Fibroblast of the aortic adventitia (primary cell): ENCODE results near the gene ARID2. TPM values are rescaled to one million over a fixed set of nuclear protein-coding genes. Genes with fewer than 3 reads are reported as not detected.

Source experiments
- DNase-seq: peaks from one replicate; pipeline ENCODE4 v3.0.0-alpha.2; 2010; ENCODE audit warnings: low read depth
- H3K4me3 ChIP-seq: 2 replicates; pipeline ENCODE4 v1.5.1; 2011; ENCODE audit warnings: low read depth, mild to moderate bottlenecking, control low read depth, low read length, moderate library complexity
- total RNA-seq: library from RNA; depleted of rRNA; stranded (reverse); fragments of >200 nt; gene quantifications from 2 replicates; pipeline ENCODE4 v1.2.3, GENCODE V29; 2012; ENCODE audit warnings: low replicate concordance
- TF ChIP-seq, protein P1 (sequence below): IDR thresholded peaks from 2 replicates; pipeline ENCODE4 v1.5.1; 2011; ENCODE audit warnings: mild to moderate bottlenecking, low read length, control low read depth, inconsistent platforms; ENCODE audit not compliant: insufficient read depth

The ARID2 gene
- total RNA-seq, 1 donor: 25.0 TPM

DNA sequence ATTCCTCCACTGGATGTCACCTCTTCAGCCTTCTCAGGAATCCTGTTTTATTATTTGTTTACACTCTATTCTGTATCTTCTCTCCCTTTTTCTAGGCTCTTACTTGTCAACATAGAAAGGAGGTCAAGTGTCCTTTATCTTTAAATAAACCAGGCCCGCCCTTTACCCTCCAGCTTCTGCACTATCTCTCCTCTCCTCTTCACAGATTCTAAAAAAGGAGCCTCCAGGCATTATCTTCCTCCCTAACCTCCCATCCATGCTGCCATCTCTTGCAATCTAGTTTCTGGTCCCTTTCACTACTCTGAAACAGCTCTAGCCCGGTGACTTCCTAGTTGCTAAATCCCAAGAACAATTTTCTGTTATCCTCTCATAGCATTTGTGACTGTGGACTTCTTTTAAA is 24.1 kb upstream of the ARID2 start:
- no peak for DNase-seq
- TF ChIP-seq, protein P1, sequence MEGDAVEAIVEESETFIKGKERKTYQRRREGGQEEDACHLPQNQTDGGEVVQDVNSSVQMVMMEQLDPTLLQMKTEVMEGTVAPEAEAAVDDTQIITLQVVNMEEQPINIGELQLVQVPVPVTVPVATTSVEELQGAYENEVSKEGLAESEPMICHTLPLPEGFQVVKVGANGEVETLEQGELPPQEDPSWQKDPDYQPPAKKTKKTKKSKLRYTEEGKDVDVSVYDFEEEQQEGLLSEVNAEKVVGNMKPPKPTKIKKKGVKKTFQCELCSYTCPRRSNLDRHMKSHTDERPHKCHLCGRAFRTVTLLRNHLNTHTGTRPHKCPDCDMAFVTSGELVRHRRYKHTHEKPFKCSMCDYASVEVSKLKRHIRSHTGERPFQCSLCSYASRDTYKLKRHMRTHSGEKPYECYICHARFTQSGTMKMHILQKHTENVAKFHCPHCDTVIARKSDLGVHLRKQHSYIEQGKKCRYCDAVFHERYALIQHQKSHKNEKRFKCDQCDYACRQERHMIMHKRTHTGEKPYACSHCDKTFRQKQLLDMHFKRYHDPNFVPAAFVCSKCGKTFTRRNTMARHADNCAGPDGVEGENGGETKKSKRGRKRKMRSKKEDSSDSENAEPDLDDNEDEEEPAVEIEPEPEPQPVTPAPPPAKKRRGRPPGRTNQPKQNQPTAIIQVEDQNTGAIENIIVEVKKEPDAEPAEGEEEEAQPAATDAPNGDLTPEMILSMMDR: no peak
- H3K4me3 ChIP-seq: no peak overlapping the region

DNA sequence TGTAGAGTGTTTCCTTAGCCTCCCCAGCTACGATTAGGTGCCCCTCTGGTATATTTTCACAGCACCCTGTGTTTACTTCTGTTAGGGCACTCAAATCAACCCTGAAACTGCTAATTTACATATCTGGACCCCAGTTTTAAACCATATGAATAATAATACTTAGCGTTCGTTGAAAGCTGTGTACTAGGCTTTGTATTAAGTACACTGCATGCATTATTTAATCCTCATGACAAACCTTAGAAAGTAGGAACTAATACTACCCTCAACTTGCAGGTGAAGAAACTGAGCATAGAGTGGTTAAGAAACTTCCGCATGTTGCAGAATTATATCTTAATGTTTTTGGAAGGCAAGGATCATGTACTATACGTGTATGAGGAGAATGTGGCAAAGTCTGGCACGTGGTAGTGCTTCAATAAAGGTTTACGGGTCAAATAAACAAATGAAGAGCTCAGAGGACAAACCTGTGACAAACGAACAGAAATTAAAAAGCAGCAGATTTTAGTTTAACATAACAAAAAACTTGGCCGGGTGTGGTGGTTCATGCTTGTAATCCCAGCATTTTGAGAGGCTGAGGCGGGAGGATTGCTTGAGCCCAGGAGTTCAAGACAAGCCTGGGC is 22.2 kb upstream of the ARID2 start:
- no peak for DNase-seq
- TF ChIP-seq, protein P1: no peak
- H3K4me3 ChIP-seq: no peak overlapping the region

DNA sequence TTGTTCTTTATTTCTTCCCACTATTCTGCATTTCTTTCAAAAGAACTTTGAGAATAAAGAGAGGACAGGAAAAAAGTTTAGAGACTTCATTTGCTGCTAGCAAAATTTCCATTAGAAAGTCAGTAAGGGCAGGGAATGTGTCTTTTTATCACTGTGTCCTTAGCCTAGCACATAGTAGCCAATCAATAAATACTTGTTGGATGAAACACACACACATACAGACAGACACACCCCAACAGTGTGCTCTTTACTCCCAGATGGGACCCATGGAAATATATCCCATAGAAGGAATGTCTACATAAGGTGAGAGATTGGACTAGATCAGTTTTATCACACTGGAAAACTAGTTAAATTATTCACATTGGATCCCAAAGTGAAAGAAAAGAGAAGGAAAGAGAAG is 21.1 kb upstream of the ARID2 start:
- TF ChIP-seq, protein P1: no peak
- DNase-seq: no peak
- no peak overlapping the region for H3K4me3 ChIP-seq

DNA sequence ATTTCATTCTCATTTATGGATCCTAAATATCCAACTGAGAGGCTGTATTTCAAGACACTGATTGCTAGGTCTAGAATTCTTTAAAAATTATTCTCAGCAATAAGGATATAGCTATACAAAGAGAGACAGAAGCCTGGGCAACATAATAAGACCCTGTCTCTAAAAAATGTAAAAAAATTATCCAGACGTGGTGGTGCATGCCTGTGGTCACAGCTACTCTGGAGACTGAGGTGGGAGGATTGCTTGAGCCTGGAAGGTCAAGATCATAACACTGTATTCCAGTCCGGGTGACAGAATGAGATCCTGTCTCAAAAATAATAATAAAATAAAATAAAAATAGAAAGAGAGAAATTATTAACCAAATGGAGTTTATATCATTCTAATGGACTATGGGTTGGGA is 20.6 kb upstream of the ARID2 start:
- DNase-seq: no peak
- TF ChIP-seq, protein P1: no peak

GRCh38 chr12:45712319-45712718 is 17.2 kb upstream of the ARID2 start:
- no peak for DNase-seq
- TF ChIP-seq, protein P1: no peak
- H3K4me3 ChIP-seq: no peak overlapping the region

More for the DNA sequence above, 20.6 kb upstream of the ARID2 start:
- no peak overlapping the region for H3K4me3 ChIP-seq

DNA sequence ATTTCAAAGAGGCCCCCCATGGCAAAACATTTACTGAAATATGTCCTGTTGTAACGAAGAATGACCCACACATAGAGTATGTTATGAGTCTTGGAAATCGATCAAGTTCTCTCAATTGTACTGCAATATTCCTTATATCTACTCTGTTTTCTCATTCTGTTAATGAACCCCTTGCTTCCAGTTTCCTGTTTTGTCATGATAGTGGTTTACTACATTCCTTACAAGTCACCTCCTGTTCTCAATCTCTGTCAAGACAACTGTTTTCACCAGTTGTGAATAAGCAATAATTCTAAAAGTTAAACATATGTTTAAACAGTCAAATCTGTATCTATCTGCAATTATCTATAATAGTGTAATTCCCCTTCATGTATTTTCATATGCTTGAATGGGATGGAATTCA is 16.4 kb upstream of the ARID2 start:
- DNase-seq: peak; percentile 15
- no peak overlapping the region for H3K4me3 ChIP-seq
- TF ChIP-seq, protein P1: no peak

- H3K4me3 ChIP-seq: no peak overlapping the region
- TF ChIP-seq, protein P1: no peak
- DNase-seq: no peak
Measured at GRCh38 chr12:45718306-45718705, 11.2 kb upstream of the ARID2 start.
